Bone marrow (tissue), 2 donors: ENCODE results near the gene TTC17.

ENCODE experiments used
- DNase-seq, 2 donors: peaks; one replicate each; lab custom pipeline; 2025; lab: John Stamatoyannopoulos, UW

The TTC17 gene

DNA sequence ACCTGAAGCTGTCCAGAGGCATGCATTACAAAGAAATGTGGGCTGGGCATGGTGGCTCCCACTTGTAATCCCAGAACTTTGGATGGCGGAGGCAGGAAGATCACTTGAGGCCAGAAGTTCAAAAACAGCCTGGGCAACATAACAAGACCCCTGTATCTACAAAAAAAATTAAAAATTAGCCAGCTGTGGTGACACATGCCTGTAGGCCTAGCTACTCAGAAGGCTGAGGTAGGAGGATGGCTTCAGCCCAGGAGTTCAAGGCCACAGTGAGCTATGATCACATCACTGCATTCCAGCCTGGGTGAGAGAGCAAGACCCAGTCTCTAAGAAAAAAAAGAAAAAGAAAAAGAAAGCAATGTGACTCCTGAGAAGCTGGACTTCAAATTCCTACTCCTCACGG is 183.3 kb downstream of the TTC17 start:
- no peak for DNase-seq

- no peak for DNase-seq
Measured at GRCh38 chr11:43542750-43543712, 184.3 kb downstream of the TTC17 start.
